Measurements from ENCODE around the gene TMEM38B.

TMEM38B gene

GRCh38 chr9:105686936-105687335 is 7.4 kb upstream of the TMEM38B start:
- no peak overlapping the region for H2BK15ac ChIP-seq (replicated peaks; ENCODE audit: low read depth)
- H3K79me2 ChIP-seq (ENCODE audit: control insufficient read depth, insufficient read depth, low read length): no peaks in the 10 kb centered on the region
- H3K36me3 ChIP-seq (ENCODE audit: control insufficient read depth, insufficient read depth, low read length): no peaks in the 10 kb centered on the region
- H3K9ac ChIP-seq (ENCODE audit: low read length): no peak overlapping the region
- H2BK120ac ChIP-seq (ENCODE audit: low read depth, low read length): no peak overlapping the region
- DNase-seq: no peak
- H3K27me3 ChIP-seq (ENCODE audit: insufficient read depth, low read length, poor library complexity): no peaks in the 10 kb centered on the region
- no peak overlapping the region for H3K4me2 ChIP-seq (ENCODE audit: low read length)
- no peak overlapping the region for H3K4ac ChIP-seq (ENCODE audit: low read depth, low read length)
- H4K5ac ChIP-seq (ENCODE audit: low read length): no peak overlapping the region
- no peaks in the 10 kb centered on the region for H3K79me1 ChIP-seq (ENCODE audit: low read length)
- H3K4me1 ChIP-seq (ENCODE audit: control insufficient read depth, low read depth, low read length): no peaks in the 10 kb centered on the region
- H3K4me3 ChIP-seq (ENCODE audit: low read length): no peak overlapping the region
- H3K18ac ChIP-seq (ENCODE audit: low read length): no peak overlapping the region
- H2BK5ac ChIP-seq (ENCODE audit: low read length): no peak overlapping the region
- no peak overlapping the region for H3K23ac ChIP-seq (ENCODE audit: low read length)
- no peak overlapping the region for H2AK5ac ChIP-seq (ENCODE audit: low read length)
- H4K8ac ChIP-seq (ENCODE audit: low read depth, low read length): no peak overlapping the region
- H3K56ac ChIP-seq (ENCODE audit: low read length): no peak overlapping the region
- WGBS (ENCODE audit: extremely low coverage, insufficient coverage, low lambda C conversion rate): no CpG with 5 or more reads among the region's 4 CpGs
- no peak overlapping the region for H3K27ac ChIP-seq (ENCODE audit: low read depth, low read length)

GRCh38 chr9:105690742-105691141 is 3.6 kb upstream of the TMEM38B start:
- DNase-seq: no peak
- Histone ChIP-seq H3K18ac (ENCODE audit: low read length) (no peak overlapping the region), H3K79me1 (ENCODE audit: low read length) (no peaks in the 10 kb centered on the region), H3K23ac (ENCODE audit: low read length) (no peak overlapping the region), H3K9ac (ENCODE audit: low read length) (no peak overlapping the region), H3K79me2 (ENCODE audit: control insufficient read depth, insufficient read depth, low read length) (no peaks in the 10 kb centered on the region), H2AK5ac (ENCODE audit: low read length) (no peak overlapping the region), H4K8ac (ENCODE audit: low read depth, low read length) (no peak overlapping the region), H2BK5ac (ENCODE audit: low read length) (no peak overlapping the region), H3K36me3 (ENCODE audit: control insufficient read depth, insufficient read depth, low read length) (no peaks in the 10 kb centered on the region), H3K4ac (ENCODE audit: low read depth, low read length) (no peak overlapping the region), H3K27ac (ENCODE audit: low read depth, low read length) (no peak overlapping the region), H4K5ac (ENCODE audit: low read length) (no peak overlapping the region), H3K4me1 (ENCODE audit: control insufficient read depth, low read depth, low read length) (peaks cover 7% of the 10 kb centered on the region), H2BK120ac (ENCODE audit: low read depth, low read length) (no peak overlapping the region), H2BK15ac (replicated peaks; ENCODE audit: low read depth) (no peak overlapping the region), H3K27me3 (ENCODE audit: insufficient read depth, low read length, poor library complexity) (peaks cover 9% of the 10 kb centered on the region), H3K56ac (ENCODE audit: low read length) (no peak overlapping the region), H3K4me3 (ENCODE audit: low read length) (no peak overlapping the region), H3K4me2 (ENCODE audit: low read length) (no peak overlapping the region)
- no CpG with 5 or more reads among the region's 2 CpGs for WGBS (ENCODE audit: extremely low coverage, insufficient coverage, low lambda C conversion rate)

- WGBS (ENCODE audit: extremely low coverage, insufficient coverage, low lambda C conversion rate): no CpG with 5 or more reads among the region's 15 CpGs
- Histone ChIP-seq H3K4me3 (ENCODE audit: low read length) (no peak overlapping the region), H3K23ac (ENCODE audit: low read length) (no peak overlapping the region), H3K18ac (ENCODE audit: low read length) (no peak overlapping the region), H3K4me1 (ENCODE audit: control insufficient read depth, low read depth, low read length) (peaks cover 7% of the 10 kb centered on the region), H2BK120ac (ENCODE audit: low read depth, low read length) (no peak overlapping the region), H2BK5ac (ENCODE audit: low read length) (no peak overlapping the region), H3K79me1 (ENCODE audit: low read length) (no peaks in the 10 kb centered on the region), H3K36me3 (ENCODE audit: control insufficient read depth, insufficient read depth, low read length) (no peaks in the 10 kb centered on the region), H4K5ac (ENCODE audit: low read length) (no peak overlapping the region), H2AK5ac (ENCODE audit: low read length) (no peak overlapping the region), H3K27me3 (ENCODE audit: insufficient read depth, low read length, poor library complexity) (peaks cover 9% of the 10 kb centered on the region), H4K8ac (ENCODE audit: low read depth, low read length) (no peak overlapping the region), H3K79me2 (ENCODE audit: control insufficient read depth, insufficient read depth, low read length) (no peaks in the 10 kb centered on the region), H3K27ac (ENCODE audit: low read depth, low read length) (no peak overlapping the region), H2BK15ac (replicated peaks; ENCODE audit: low read depth) (no peak overlapping the region), H3K9ac (ENCODE audit: low read length) (peak overlapping the region; percentile 64), H3K4me2 (ENCODE audit: low read length) (peak overlapping the region; percentile 91), H3K56ac (ENCODE audit: low read length) (peak overlapping the region; percentile 25), H3K4ac (ENCODE audit: low read depth, low read length) (no peak overlapping the region)
- peak; percentile 46 for DNase-seq
Measured at GRCh38 chr9:105693435-105694189, 729 bp upstream of the TMEM38B start.

- H3K4ac ChIP-seq (ENCODE audit: low read depth, low read length): no peak overlapping the region
- WGBS (ENCODE audit: extremely low coverage, insufficient coverage, low lambda C conversion rate): no CpG with 5 or more reads among the region's 42 CpGs
- peak overlapping the region; percentile 85 for H3K4me3 ChIP-seq (ENCODE audit: low read length)
- H3K4me1 ChIP-seq (ENCODE audit: control insufficient read depth, low read depth, low read length): peaks cover 7% of the 10 kb centered on the region
- H2BK5ac ChIP-seq (ENCODE audit: low read length): no peak overlapping the region
- no peak overlapping the region for H2BK15ac ChIP-seq (replicated peaks; ENCODE audit: low read depth)
- H4K8ac ChIP-seq (ENCODE audit: low read depth, low read length): no peak overlapping the region
- no peak overlapping the region for H4K5ac ChIP-seq (ENCODE audit: low read length)
- H3K79me1 ChIP-seq (ENCODE audit: low read length): no peaks in the 10 kb centered on the region
- no peak overlapping the region for H2BK120ac ChIP-seq (ENCODE audit: low read depth, low read length)
- DNase-seq: peak; percentile 72
- no peak overlapping the region for H2AK5ac ChIP-seq (ENCODE audit: low read length)
- peak overlapping the region; percentile 90 for H3K4me2 ChIP-seq (ENCODE audit: low read length)
- no peaks in the 10 kb centered on the region for H3K79me2 ChIP-seq (ENCODE audit: control insufficient read depth, insufficient read depth, low read length)
- H3K9ac ChIP-seq (ENCODE audit: low read length): peak overlapping the region; percentile 77
- H3K36me3 ChIP-seq (ENCODE audit: control insufficient read depth, insufficient read depth, low read length): no peaks in the 10 kb centered on the region
- H3K27ac ChIP-seq (ENCODE audit: low read depth, low read length): no peak overlapping the region
- peak overlapping the region; percentile 92 for H3K56ac ChIP-seq (ENCODE audit: low read length)
- peak overlapping the region; percentile 77 for H3K18ac ChIP-seq (ENCODE audit: low read length)
- no peak overlapping the region for H3K23ac ChIP-seq (ENCODE audit: low read length)
- H3K27me3 ChIP-seq (ENCODE audit: insufficient read depth, low read length, poor library complexity): peaks cover 9% of the 10 kb centered on the region
Measured at GRCh38 chr9:105694848-105695581, 674 bp downstream of the TMEM38B start.

GRCh38 chr9:105696219-105696793 is 2.0 kb downstream of the TMEM38B start:
- no peak overlapping the region for H2BK120ac ChIP-seq (ENCODE audit: low read depth, low read length)
- DNase-seq: no peak
- no peak overlapping the region for H2AK5ac ChIP-seq (ENCODE audit: low read length)
- H3K27ac ChIP-seq (ENCODE audit: low read depth, low read length): no peak overlapping the region
- WGBS (ENCODE audit: extremely low coverage, insufficient coverage, low lambda C conversion rate): no CpG with 5 or more reads among the region's 12 CpGs
- no peak overlapping the region for H3K4me2 ChIP-seq (ENCODE audit: low read length)
- no peak overlapping the region for H3K4ac ChIP-seq (ENCODE audit: low read depth, low read length)
- H4K8ac ChIP-seq (ENCODE audit: low read depth, low read length): no peak overlapping the region
- H2BK5ac ChIP-seq (ENCODE audit: low read length): no peak overlapping the region
- H3K79me2 ChIP-seq (ENCODE audit: control insufficient read depth, insufficient read depth, low read length): no peaks in the 10 kb centered on the region
- no peak overlapping the region for H3K18ac ChIP-seq (ENCODE audit: low read length)
- H3K36me3 ChIP-seq (ENCODE audit: control insufficient read depth, insufficient read depth, low read length): no peaks in the 10 kb centered on the region
- H3K79me1 ChIP-seq (ENCODE audit: low read length): no peaks in the 10 kb centered on the region
- H3K4me3 ChIP-seq (ENCODE audit: low read length): no peak overlapping the region
- H2BK15ac ChIP-seq (replicated peaks; ENCODE audit: low read depth): no peak overlapping the region
- no peak overlapping the region for H3K23ac ChIP-seq (ENCODE audit: low read length)
- no peak overlapping the region for H3K56ac ChIP-seq (ENCODE audit: low read length)
- H3K4me1 ChIP-seq (ENCODE audit: control insufficient read depth, low read depth, low read length): peaks cover 7% of the 10 kb centered on the region
- H3K9ac ChIP-seq (ENCODE audit: low read length): no peak overlapping the region
- H4K5ac ChIP-seq (ENCODE audit: low read length): no peak overlapping the region
- H3K27me3 ChIP-seq (ENCODE audit: insufficient read depth, low read length, poor library complexity): peaks cover 9% of the 10 kb centered on the region
